HCT116 (cell line): ENCODE measurements around the gene ABR. TPM values are rescaled to one million over a fixed set of nuclear protein-coding genes. Genes with fewer than 3 reads are reported as not detected.

Experiments used
- ATAC-seq: fragments of 200-7000 bp; cut with Tn5 transposase; 2 replicates; pipeline ENCODE4 v1.9.1; 2020; ENCODE audit warnings: mild to moderate bottlenecking, moderate library complexity
- BruUV-seq: library from RNA; stranded (reverse); fragments of 400-500 nt; replicated peaks from 2 replicates; lab custom pipeline; 2021; lab: Mats Ljungman, UMichigan
- CTCF ChIA-PET: fragments of 300-600 bp; sonication (Branson Sonifier 250); formaldehyde crosslinking; loops from one replicate; lab custom pipeline; 2021; ENCODE audit warnings: antibody characterized with exemption; lab: Charles Lee
- POLR2A ChIA-PET: fragments of 300-600, 350-600 bp; sonication (Branson Sonifier 250); formaldehyde crosslinking; loops from one replicate; lab custom pipeline; 2021; ENCODE audit warnings: antibody characterized with exemption; lab: Charles Lee
- RAD21 ChIA-PET, 2 experiments: fragments of 300-600 bp; sonication (Branson Sonifier 250); formaldehyde crosslinking; loops; one replicate each; lab custom pipeline; 2023; ENCODE audit warnings: low total read pairs in 2 of 2; ENCODE audit not compliant: uncharacterized antibody in 2 of 2, unreplicated experiment in 2 of 2, low non-redundant PET in 1 of 2; lab: Charles Lee
- DNase-seq: peaks from one replicate; pipeline ENCODE4 v3.0.0-alpha.2; 2010; ENCODE audit warnings: low read depth, low spot score
- H2AFZ ChIP-seq: fragments of 200-600 bp; shearing (Covaris generic), sonication (generic); 2 replicates; pipeline ENCODE4 v1.6.1; 2017; ENCODE audit warnings: low read depth, mixed run types, mixed read lengths, antibody characterized with exemption, low read length; ENCODE audit not compliant: poor library complexity, severe bottlenecking
- H3K27ac ChIP-seq: 2 replicates; pipeline ENCODE4 v1.5.1; 2012; ENCODE audit warnings: low read depth, low read length
- H3K27me3 ChIP-seq: fragments of 200-600 bp; sonication (generic); 2 replicates; pipeline ENCODE4 v1.6.1; 2016; ENCODE audit warnings: mixed run types, low read length, mixed read lengths; ENCODE audit not compliant: insufficient read depth
- H3K36me3 ChIP-seq, 2 experiments: fragments of 200-500 bp in 1 of 2; fragments of 200-600 bp in 1 of 2; sonication (Bioruptor generic) in 1 of 2; sonication (generic) in 1 of 2; 2 replicates each; pipeline versions ENCODE4 v1.5.1 to v1.6.1; 2014 to 2016; ENCODE audit warnings: low read length in 2 of 2, inconsistent platforms in 1 of 2, mixed read lengths in 1 of 2, mixed run types in 1 of 2; ENCODE audit not compliant: insufficient read depth in 2 of 2, control insufficient read depth in 1 of 2
- H3K4me1 ChIP-seq, 2 experiments: fragments of 200-600 bp in 1 of 2; sonication (generic) in 1 of 2; 2 replicates each; pipeline versions ENCODE4 v1.5.1 to v1.6.1; 2012 to 2017; ENCODE audit warnings: low read length in 2 of 2, inconsistent platforms in 1 of 2, mild to moderate bottlenecking in 1 of 2, mixed read lengths in 1 of 2, mixed run types in 1 of 2, moderate library complexity in 1 of 2; ENCODE audit not compliant: insufficient read depth in 2 of 2, control insufficient read depth in 1 of 2
- H3K4me2 ChIP-seq: fragments of 200-600 bp; sonication (generic); 2 replicates; pipeline ENCODE4 v1.6.1; 2017; ENCODE audit warnings: mixed run types, low read length, mixed read lengths
- H3K4me3 ChIP-seq, 2 experiments: fragments of 200-600 bp in 1 of 2; sonication (generic) in 1 of 2; replicated peaks in 1 of 2; 2 replicates each; pipeline ENCODE4 v1.5.1; 2011 to 2016; ENCODE audit warnings: low read length in 2 of 2, control low read depth in 1 of 2, low read depth in 1 of 2, mild to moderate bottlenecking in 1 of 2, mixed read lengths in 1 of 2, mixed run types in 1 of 2
- H3K79me2 ChIP-seq: fragments of 200-600 bp; sonication (generic); 2 replicates; pipeline ENCODE4 v1.6.1; 2017; ENCODE audit warnings: mild to moderate bottlenecking, mixed run types, low read length, moderate library complexity, mixed read lengths; ENCODE audit not compliant: insufficient read depth
- H3K9ac ChIP-seq: fragments of 200-600 bp; sonication (generic); 2 replicates; pipeline ENCODE4 v1.6.1; 2016; ENCODE audit warnings: low read length, mixed read lengths
- H3K9me2 ChIP-seq: fragments of 200-600 bp; sonication (generic), shearing (Covaris generic); 2 replicates; pipeline ENCODE4 v1.6.1; 2017; ENCODE audit warnings: mixed run types, mild to moderate bottlenecking, moderate library complexity; ENCODE audit not compliant: insufficient read depth
- H3K9me3 ChIP-seq, 2 experiments: fragments of 200-500 bp in 1 of 2; fragments of 200-600 bp in 1 of 2; sonication (Bioruptor generic) in 1 of 2; sonication (generic) in 1 of 2; 2 replicates each; pipeline ENCODE4 v1.6.1; 2014 to 2017; ENCODE audit warnings: low read length in 2 of 2, mixed read lengths in 2 of 2, inconsistent platforms in 1 of 2, low read depth in 1 of 2, mild to moderate bottlenecking in 1 of 2, mixed run types in 1 of 2, moderate library complexity in 1 of 2; ENCODE audit not compliant: control insufficient read depth in 1 of 2, insufficient read depth in 1 of 2
- H4K20me1 ChIP-seq: fragments of 200-600 bp; sonication (generic), shearing (Covaris generic); 2 replicates; pipeline ENCODE4 v1.6.1; 2017; ENCODE audit warnings: mixed run types, mild to moderate bottlenecking, moderate library complexity; ENCODE audit not compliant: insufficient read depth
- CBX3 ChIP-seq: IDR thresholded peaks from 2 replicates; pipeline ENCODE4 v1.6.1; 2012; ENCODE audit warnings: low read depth
- CEBPB ChIP-seq: IDR thresholded peaks from 2 replicates; pipeline ENCODE4 v1.6.1; 2012; ENCODE audit warnings: low read depth
- EGR1 ChIP-seq: IDR thresholded peaks from 2 replicates; pipeline ENCODE4 v1.6.1; 2012; ENCODE audit warnings: low read depth
- EZH2phosphoT487 ChIP-seq: fragments of 200-600 bp; IDR thresholded peaks from 2 replicates; pipeline ENCODE4 v1.6.1; 2018; ENCODE audit warnings: antibody characterized with exemption, borderline replicate concordance
- FOSL1 ChIP-seq: IDR thresholded peaks from 2 replicates; pipeline ENCODE4 v1.6.1; 2012; ENCODE audit warnings: low read depth
- JUND ChIP-seq: IDR thresholded peaks from 2 replicates; pipeline ENCODE4 v1.6.1; 2012
- POLR2AphosphoS5 ChIP-seq: IDR thresholded peaks from 2 replicates; pipeline ENCODE4 v1.6.1; 2011; ENCODE audit warnings: mild to moderate bottlenecking, low read depth, low read length, moderate library complexity
- RAD21 ChIP-seq: IDR thresholded peaks from 2 replicates; pipeline ENCODE4 v1.6.1; 2012; ENCODE audit warnings: low read depth, mild to moderate bottlenecking
- SIN3A ChIP-seq: IDR thresholded peaks from 2 replicates; pipeline ENCODE4 v1.6.1; 2012; ENCODE audit warnings: low read depth
- SRF ChIP-seq: IDR thresholded peaks from 2 replicates; pipeline ENCODE4 v1.6.1; 2012; ENCODE audit warnings: low read depth
- YY1 ChIP-seq: IDR thresholded peaks from 2 replicates; pipeline ENCODE4 v1.6.1; 2011; ENCODE audit warnings: low read length, low read depth, moderate library complexity, mild to moderate bottlenecking; ENCODE audit not compliant: insufficient replicate concordance; ENCODE audit errors: extremely low read depth
- ZFX ChIP-seq: fragments of 450-650 bp; IDR thresholded peaks from 2 replicates; pipeline ENCODE4 v1.6.1; 2017
- intact Hi-C: fragments of 100-400 bp; cut with micrococcal nuclease; formaldehyde crosslinking; loops from 2 replicates; pipeline ENCODE4 v1.10.0; 2022
- total RNA-seq: library from RNA; stranded (reverse); gene quantifications from one replicate; pipeline ENCODE4 v1.2.1, GENCODE V29; 2021; ENCODE audit not compliant: unreplicated experiment
- TF ChIP-seq, protein P1 (sequence below): IDR thresholded peaks from 2 replicates; pipeline ENCODE4 v1.6.1; 2012
- TF ChIP-seq, protein P2 (sequence below), 3 experiments: fragments of 200-600 bp in 1 of 3; sonication (generic) in 1 of 3; IDR thresholded peaks in 2 of 3; conservative IDR thresholded peaks in 1 of 3; 2 replicates each; pipeline ENCODE4 v1.5.1; 2012 to 2017; ENCODE audit warnings: low read depth in 2 of 3, low read length in 2 of 3, antibody characterized with exemption in 1 of 3, borderline replicate concordance in 1 of 3, control low read depth in 1 of 3, mild to moderate bottlenecking in 1 of 3, mixed read lengths in 1 of 3, mixed run types in 1 of 3, moderate library complexity in 1 of 3; ENCODE audit not compliant: insufficient read depth in 1 of 3
- TF ChIP-seq, protein P3 (sequence below): IDR thresholded peaks from 2 replicates; pipeline ENCODE4 v1.6.1; 2012
- TF ChIP-seq, protein P4 (sequence below): IDR thresholded peaks from 2 replicates; pipeline ENCODE4 v1.6.1; 2012; ENCODE audit warnings: low read depth

Gene ABR
- total RNA-seq, 1 experiment from 2014 or later: 58.5 TPM

DNA sequence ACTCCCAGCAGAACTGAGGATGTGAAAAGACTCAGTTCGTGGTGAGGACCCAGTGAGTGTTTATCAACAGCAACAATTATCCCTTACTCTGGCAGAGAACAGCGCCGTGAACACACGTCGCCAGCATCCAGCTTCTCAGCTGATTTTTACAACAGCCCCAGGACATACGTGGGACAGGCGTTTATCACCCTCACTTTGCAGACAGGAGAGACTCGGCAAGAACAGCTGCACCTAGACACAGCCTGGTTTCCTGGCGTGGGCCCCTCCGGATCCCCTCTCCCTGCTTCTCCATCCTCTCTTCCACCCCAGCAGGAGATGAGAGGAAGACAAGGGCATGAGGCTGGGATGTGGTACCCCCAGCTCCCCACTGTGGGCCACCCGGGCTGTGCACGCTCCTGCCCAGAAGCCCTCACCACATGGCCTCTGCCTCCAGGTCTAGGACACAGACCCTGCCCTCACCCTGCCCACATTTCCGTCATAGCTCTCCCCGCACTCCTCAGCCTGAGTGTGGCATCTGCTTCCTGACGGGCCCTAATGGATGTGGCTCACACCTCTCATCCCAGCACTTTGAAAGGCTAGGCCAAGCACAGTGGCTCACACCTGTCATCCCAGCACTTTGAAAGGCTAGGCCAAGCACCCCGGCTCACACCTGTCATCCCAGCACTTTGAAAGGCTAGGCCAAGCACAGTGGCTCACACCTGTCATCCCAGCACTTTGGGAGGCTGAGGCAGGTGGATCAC lies 17.5 kb downstream of the ABR start:
- TF ChIP-seq, protein P1, sequence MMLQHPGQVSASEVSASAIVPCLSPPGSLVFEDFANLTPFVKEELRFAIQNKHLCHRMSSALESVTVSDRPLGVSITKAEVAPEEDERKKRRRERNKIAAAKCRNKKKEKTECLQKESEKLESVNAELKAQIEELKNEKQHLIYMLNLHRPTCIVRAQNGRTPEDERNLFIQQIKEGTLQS: no peak
- TF ChIP-seq, protein P2, sequence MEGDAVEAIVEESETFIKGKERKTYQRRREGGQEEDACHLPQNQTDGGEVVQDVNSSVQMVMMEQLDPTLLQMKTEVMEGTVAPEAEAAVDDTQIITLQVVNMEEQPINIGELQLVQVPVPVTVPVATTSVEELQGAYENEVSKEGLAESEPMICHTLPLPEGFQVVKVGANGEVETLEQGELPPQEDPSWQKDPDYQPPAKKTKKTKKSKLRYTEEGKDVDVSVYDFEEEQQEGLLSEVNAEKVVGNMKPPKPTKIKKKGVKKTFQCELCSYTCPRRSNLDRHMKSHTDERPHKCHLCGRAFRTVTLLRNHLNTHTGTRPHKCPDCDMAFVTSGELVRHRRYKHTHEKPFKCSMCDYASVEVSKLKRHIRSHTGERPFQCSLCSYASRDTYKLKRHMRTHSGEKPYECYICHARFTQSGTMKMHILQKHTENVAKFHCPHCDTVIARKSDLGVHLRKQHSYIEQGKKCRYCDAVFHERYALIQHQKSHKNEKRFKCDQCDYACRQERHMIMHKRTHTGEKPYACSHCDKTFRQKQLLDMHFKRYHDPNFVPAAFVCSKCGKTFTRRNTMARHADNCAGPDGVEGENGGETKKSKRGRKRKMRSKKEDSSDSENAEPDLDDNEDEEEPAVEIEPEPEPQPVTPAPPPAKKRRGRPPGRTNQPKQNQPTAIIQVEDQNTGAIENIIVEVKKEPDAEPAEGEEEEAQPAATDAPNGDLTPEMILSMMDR (IDR thresholded peaks at IDR 0.05 in 2 of 3, conservative IDR thresholded peaks at IDR 0.05 in 1 of 3; ENCODE audit: borderline replicate concordance in 1 of 3, insufficient read depth in 1 of 3, low read depth in 2 of 3, low read length in 2 of 3): no peak
- TF ChIP-seq POLR2AphosphoS5: no peak
- no peak for TF ChIP-seq SRF
- no peak for TF ChIP-seq RAD21
- TF ChIP-seq JUND: no peak
- TF ChIP-seq YY1: no peak
- TF ChIP-seq EGR1: no peak
- TF ChIP-seq CBX3: no peak
- no peak for TF ChIP-seq FOSL1
- TF ChIP-seq, protein P3, sequence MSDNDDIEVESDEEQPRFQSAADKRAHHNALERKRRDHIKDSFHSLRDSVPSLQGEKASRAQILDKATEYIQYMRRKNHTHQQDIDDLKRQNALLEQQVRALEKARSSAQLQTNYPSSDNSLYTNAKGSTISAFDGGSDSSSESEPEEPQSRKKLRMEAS: no peak
- TF ChIP-seq ZFX: no peak
- no peak for TF ChIP-seq EZH2phosphoT487
- TF ChIP-seq, protein P4, sequence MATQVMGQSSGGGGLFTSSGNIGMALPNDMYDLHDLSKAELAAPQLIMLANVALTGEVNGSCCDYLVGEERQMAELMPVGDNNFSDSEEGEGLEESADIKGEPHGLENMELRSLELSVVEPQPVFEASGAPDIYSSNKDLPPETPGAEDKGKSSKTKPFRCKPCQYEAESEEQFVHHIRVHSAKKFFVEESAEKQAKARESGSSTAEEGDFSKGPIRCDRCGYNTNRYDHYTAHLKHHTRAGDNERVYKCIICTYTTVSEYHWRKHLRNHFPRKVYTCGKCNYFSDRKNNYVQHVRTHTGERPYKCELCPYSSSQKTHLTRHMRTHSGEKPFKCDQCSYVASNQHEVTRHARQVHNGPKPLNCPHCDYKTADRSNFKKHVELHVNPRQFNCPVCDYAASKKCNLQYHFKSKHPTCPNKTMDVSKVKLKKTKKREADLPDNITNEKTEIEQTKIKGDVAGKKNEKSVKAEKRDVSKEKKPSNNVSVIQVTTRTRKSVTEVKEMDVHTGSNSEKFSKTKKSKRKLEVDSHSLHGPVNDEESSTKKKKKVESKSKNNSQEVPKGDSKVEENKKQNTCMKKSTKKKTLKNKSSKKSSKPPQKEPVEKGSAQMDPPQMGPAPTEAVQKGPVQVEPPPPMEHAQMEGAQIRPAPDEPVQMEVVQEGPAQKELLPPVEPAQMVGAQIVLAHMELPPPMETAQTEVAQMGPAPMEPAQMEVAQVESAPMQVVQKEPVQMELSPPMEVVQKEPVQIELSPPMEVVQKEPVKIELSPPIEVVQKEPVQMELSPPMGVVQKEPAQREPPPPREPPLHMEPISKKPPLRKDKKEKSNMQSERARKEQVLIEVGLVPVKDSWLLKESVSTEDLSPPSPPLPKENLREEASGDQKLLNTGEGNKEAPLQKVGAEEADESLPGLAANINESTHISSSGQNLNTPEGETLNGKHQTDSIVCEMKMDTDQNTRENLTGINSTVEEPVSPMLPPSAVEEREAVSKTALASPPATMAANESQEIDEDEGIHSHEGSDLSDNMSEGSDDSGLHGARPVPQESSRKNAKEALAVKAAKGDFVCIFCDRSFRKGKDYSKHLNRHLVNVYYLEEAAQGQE: no peak
- TF ChIP-seq SIN3A: no peak
- no peak for TF ChIP-seq CEBPB
- Histone ChIP-seq H3K9ac (no peak overlapping the region), H3K4me2 (no peak overlapping the region), H2AFZ (no peak overlapping the region), H3K9me3 (no peaks in the 10 kb centered on the region), H4K20me1 (no peaks in the 10 kb centered on the region), H3K4me1 (no peaks in the 10 kb centered on the region), H3K4me3 (no peak overlapping the region), H3K27ac (no peak overlapping the region), H3K27me3 (no peaks in the 10 kb centered on the region), H3K36me3 (no peaks in the 10 kb centered on the region; a peak in 1 of 4 replicates), H3K9me2 (no peaks in the 10 kb centered on the region), H3K79me2 (no peaks in the 10 kb centered on the region)
- ChIA-PET CTCF (interaction anchor here (1.1 kb wide), 1 partner anchor 15 kb away, joined by 6 read pairs; no protein-coding TSS in a partner anchor), RAD21 (no interaction called here), POLR2A (no interaction called here)
- DNase-seq: no peak
- no TSS peak for BruUV-seq
- ATAC-seq: no peak
- intact Hi-C loops: no loop called here
